HepG2 (cell line): ENCODE data around the gene NID1. TPM values are rescaled to one million over a fixed set of nuclear protein-coding genes. Genes with fewer than 3 reads are reported as not detected.

ENCODE experiments used
- ATAC-seq: fragments of 200-7000 bp; cut with Tn5 transposase; 3 replicates; pipeline ENCODE4 v1.9.1; 2020; ENCODE audit warnings: mild to moderate bottlenecking, moderate library complexity
- BruUV-seq: library from RNA; stranded (reverse); fragments of 400-500 nt; replicated peaks from 2 replicates; lab custom pipeline; 2021; lab: Mats Ljungman, UMichigan
- CTCF ChIA-PET: fragments of 300-600 bp; formaldehyde crosslinking; extraction: SDS; loops from one replicate; lab custom pipeline; 2021; ENCODE audit warnings: low total read pairs, inconsistent platforms, low intra/inter-chr PET ratio; lab: Yijun Ruan, JAX
- POLR2A ChIA-PET: fragments of 350-600 bp; sonication (Branson Sonifier 250); formaldehyde crosslinking; loops from one replicate; lab custom pipeline; 2020; ENCODE audit warnings: antibody characterized with exemption, inconsistent platforms; lab: Yijun Ruan, JAX
- DNase-seq: peaks from one replicate; pipeline ENCODE4 v3.0.0-alpha.2; 2015; ENCODE audit warnings: low spot score
- FAIRE-seq: peaks from 3 replicates; lab custom pipeline; 2011; peaks lifted over from hg19 to GRCh38; lab: Jason Lieb, UNC
- H2AFZ ChIP-seq: one replicate; pipeline ENCODE4 v1.6.1; 2011; ENCODE audit warnings: low read length, inconsistent platforms
- H3K27ac ChIP-seq: fragments of 300-600 bp; 3 replicates; pipeline ENCODE4 v1.8.0; 2011; ENCODE audit warnings: mixed run types, mild to moderate bottlenecking, mixed read lengths, low read length, inconsistent platforms; ENCODE audit not compliant: insufficient read depth; ENCODE audit errors: extremely low read length
- H3K27me3 ChIP-seq, 2 experiments: fragments of 200-600 bp in 1 of 2; 2 replicates in 1 of 2; 3 replicates in 1 of 2; pipeline versions ENCODE4 v1.6.0 to v1.8.0; 2011; ENCODE audit warnings: low read length in 2 of 2, mild to moderate bottlenecking in 2 of 2, moderate library complexity in 2 of 2, inconsistent platforms in 1 of 2; ENCODE audit not compliant: insufficient read depth in 2 of 2, control insufficient read depth in 1 of 2
- H3K36me3 ChIP-seq, 2 experiments: fragments of 200-600 bp in 1 of 2; replicated peaks in 1 of 2; 2 replicates in 1 of 2; 3 replicates in 1 of 2; pipeline versions ENCODE4 v1.5.1 to v1.8.0; 2011; ENCODE audit warnings: low read length in 2 of 2, inconsistent platforms in 1 of 2; ENCODE audit not compliant: insufficient read depth in 2 of 2, control insufficient read depth in 1 of 2
- H3K4me1 ChIP-seq: 2 replicates; pipeline ENCODE4 v1.5.1; 2012; ENCODE audit warnings: low read length, inconsistent platforms; ENCODE audit not compliant: insufficient read depth
- H3K4me2 ChIP-seq: 2 replicates; pipeline ENCODE4 v1.6.0; 2011; ENCODE audit warnings: low read depth, low read length, inconsistent platforms
- H3K4me3 ChIP-seq, 3 experiments: fragments of 200-600 bp in 1 of 3; sonication (generic), shearing (Covaris generic) in 1 of 3; replicated peaks in 1 of 3; 2 replicates each; pipeline ENCODE4 v1.5.1; 2011 to 2016; ENCODE audit warnings: low read length in 3 of 3, inconsistent platforms in 2 of 3, low read depth in 2 of 3, mild to moderate bottlenecking in 2 of 3, control low read depth in 1 of 3, mixed read lengths in 1 of 3; ENCODE audit not compliant: insufficient read depth in 1 of 3
- H3K79me2 ChIP-seq: one replicate; pipeline ENCODE4 v1.6.1; 2011; ENCODE audit warnings: low read length, inconsistent platforms; ENCODE audit not compliant: insufficient read depth
- H3K9ac ChIP-seq: 2 replicates; pipeline ENCODE4 v1.6.0; 2011; ENCODE audit warnings: mild to moderate bottlenecking, low read depth, low read length, inconsistent platforms; ENCODE audit not compliant: insufficient read depth
- H3K9me3 ChIP-seq: 2 replicates; pipeline ENCODE4 v1.5.1; 2012; ENCODE audit warnings: mild to moderate bottlenecking, low read length
- H4K20me1 ChIP-seq: 2 replicates; pipeline ENCODE4 v1.6.0; 2011; ENCODE audit warnings: inconsistent platforms, mild to moderate bottlenecking, low read length, moderate library complexity; ENCODE audit not compliant: insufficient read depth
- ADNP ChIP-seq: sonication (generic); formaldehyde crosslinking; IDR thresholded peaks from 2 replicates; pipeline ENCODE4 v1.4.0; 2020; ENCODE audit warnings: missing genetic modification reagents
- BRD4 ChIP-seq: sonication (generic); formaldehyde crosslinking; IDR thresholded peaks from 2 replicates; pipeline ENCODE4 v1.4.0; 2020; ENCODE audit warnings: missing genetic modification reagents
- CREB1 ChIP-seq, 2 experiments: fragments of 450-650 bp in 1 of 2; IDR thresholded peaks; 2 replicates each; pipeline ENCODE4 v1.6.1; 2016 to 2017; ENCODE audit warnings: control low read depth in 1 of 2, mild to moderate bottlenecking in 1 of 2, missing compliant biosample characterization in 1 of 2, missing genetic modification characterization in 1 of 2
- EEA1 ChIP-seq: sonication (generic); formaldehyde crosslinking; IDR thresholded peaks from 2 replicates; pipeline ENCODE4 v1.5.1; 2020; ENCODE audit warnings: mild to moderate bottlenecking, missing genetic modification reagents, borderline replicate concordance
- FLYWCH1 ChIP-seq: sonication (generic); formaldehyde crosslinking; IDR thresholded peaks from 2 replicates; pipeline ENCODE4 v1.8.1; 2023; ENCODE audit warnings: mild to moderate bottlenecking, missing genetic modification reagents
- HBP1 ChIP-seq: IDR thresholded peaks from 2 replicates; pipeline ENCODE4 v1.6.1; 2016; ENCODE audit warnings: low read depth, control low read depth
- HNF4A ChIP-seq: sonication (generic); formaldehyde crosslinking; IDR thresholded peaks from 2 replicates; pipeline ENCODE4 v1.4.0; 2020; ENCODE audit warnings: missing genetic modification reagents
- MIXL1 ChIP-seq: IDR thresholded peaks from 2 replicates; pipeline ENCODE4 v1.6.1; 2016
- NFIB ChIP-seq: sonication (generic); formaldehyde crosslinking; IDR thresholded peaks from 2 replicates; pipeline ENCODE4 v1.9.0; 2021; ENCODE audit warnings: missing genetic modification reagents, mild to moderate bottlenecking, borderline replicate concordance
- NRL ChIP-seq: sonication (generic); formaldehyde crosslinking; IDR thresholded peaks from 2 replicates; pipeline ENCODE4 v1.5.0; 2020; ENCODE audit warnings: missing genetic modification reagents, mild to moderate bottlenecking, moderate library complexity, borderline replicate concordance
- SALL1 ChIP-seq: sonication (generic); formaldehyde crosslinking; IDR thresholded peaks from 2 replicates; pipeline ENCODE4 v1.8.0; 2022; ENCODE audit warnings: mild to moderate bottlenecking, missing genetic modification reagents
- SIN3B ChIP-seq: fragments of 150-350 bp; IDR thresholded peaks from 2 replicates; pipeline ENCODE4 v1.6.1; 2014; ENCODE audit warnings: low read length
- TFAP4 ChIP-seq: sonication (generic); IDR thresholded peaks from 2 replicates; pipeline ENCODE4 v1.6.1; 2016; ENCODE audit warnings: low read depth, borderline replicate concordance
- ZBTB26 ChIP-seq: IDR thresholded peaks from 2 replicates; pipeline ENCODE4 v1.6.1; 2016; ENCODE audit warnings: missing compliant biosample characterization, missing genetic modification reagents, borderline replicate concordance
- ZNF644 ChIP-seq: IDR thresholded peaks from 2 replicates; pipeline ENCODE4 v1.6.1; 2016; ENCODE audit warnings: low read depth
- WGBS: methylation state at CpG from one replicate; pipeline ENCODE4 v1.1.6; 2017; ENCODE audit warnings: low lambda C conversion rate; 5-methylcytosine and 5-hydroxymethylcytosine counted together
- in situ Hi-C: cut with HindIII; loops from 2 replicates; pipeline ENCODE4 v1.10.0; 2017; ENCODE audit warnings: low pct_unique_long_range_greater_than_20kb; ENCODE audit not compliant: extremely low pct_ligation_motif_present
- intact Hi-C: fragments of 100-400 bp; cut with micrococcal nuclease; formaldehyde crosslinking; loops from one replicate; pipeline ENCODE4 v1.10.0; 2022; ENCODE audit not compliant: unreplicated experiment
- polyA plus RNA-seq, 8 experiments: library from polyadenylated mRNA; depleted of rRNA in 3 of 8; stranded (reverse) in 7 of 8; unstranded in 1 of 8; fragments of >200 nt; fragmentation: Illumina TruSeq in 4 of 8; extraction: Trizol in 4 of 8; gene quantifications; 2 replicates each; pipeline versions ENCODE4 v1.2.1 to v1.2.3, GENCODE V29; 2011 to 2016; ENCODE audit warnings: low read depth in 4 of 8, missing spikeins in 1 of 8, mixed read lengths in 1 of 8; ENCODE audit not compliant: insufficient read depth in 1 of 8
- total RNA-seq, 5 experiments: library from RNA; depleted of rRNA; stranded (reverse); fragments of >200 nt; fragmentation: Illumina TruSeq; extraction: Trizol; gene quantifications; 2 replicates each; pipeline ENCODE4 v1.2.3, GENCODE V29; 2016; ENCODE audit warnings: low read depth in 1 of 5
- TF ChIP-seq, protein P1 (sequence below): sonication (generic); formaldehyde crosslinking; IDR thresholded peaks from 2 replicates; pipeline ENCODE4 v1.4.0; 2020; ENCODE audit warnings: mild to moderate bottlenecking, missing genetic modification reagents
- TF ChIP-seq, protein P2 (sequence below): sonication (generic); formaldehyde crosslinking; IDR thresholded peaks from 2 replicates; pipeline ENCODE4 v1.4.0; 2020; ENCODE audit warnings: missing genetic modification reagents

NID1 gene
- total and polyA plus RNA-seq, 2 of the 13 experiments (the other 11 are each of a cell fraction or from before 2014, with no cell fraction given) = 50.2 to 56.1 TPM

GRCh38 chr1:235971571-235972310 is 93.1 kb downstream of the NID1 start:
- 6% methylated on average over 20 of the region's 29 CpGs for WGBS
- in situ Hi-C loops (loop anchor here (10.0 kb wide), 1 partner anchor 107 kb away; the partner anchor contains the start of gene LYST), intact Hi-C loops (loop anchor here (1.0 kb wide), 2 partner anchors 17 to 105 kb away; partner anchors contain the start of gene LYST)
- peak overlapping the region; percentile 96 for H3K4me2 ChIP-seq
- ChIA-PET POLR2A (interaction anchor here (1.0 kb wide), 2 partner anchors 106 to 467 kb away, joined by 3 read pairs; partner anchors contain the start of gene B3GALNT2), CTCF (interaction anchor here (2.6 kb wide), 1 partner anchor 106 kb away, joined by 19 read pairs; the partner anchor contains the start of gene LYST)
- H4K20me1 ChIP-seq = no peaks in the 10 kb centered on the region
- peak overlapping the region; percentile 83 for H2AFZ ChIP-seq
- peaks cover 7% of the 10 kb centered on the region for H3K4me1 ChIP-seq
- H3K36me3 ChIP-seq = peaks cover 1 to 8% of the 10 kb centered on the region in 2 experiments; a peak in 2 of 5 replicates
- H3K79me2 ChIP-seq = no peaks in the 10 kb centered on the region
- H3K9ac ChIP-seq = peak overlapping the region; percentile 44; the same call in 1 of the 2 replicates
- BruUV-seq = TSS peak; percentile 83
- no peaks in the 10 kb centered on the region for H3K27me3 ChIP-seq
- H3K27ac ChIP-seq = peak overlapping the region; percentile 42
- DNase-seq (peak; percentile 84), FAIRE-seq (peak; percentile 86), ATAC-seq (peak; percentile 96)
- H3K9me3 ChIP-seq = no peaks in the 10 kb centered on the region
- peak overlapping the region; percentile 46 to 78 (median 75) for H3K4me3 ChIP-seq
- TF ChIP-seq NFIB (CRISPR knock-in tag) = no peak
- TF ChIP-seq ZNF644 (CRISPR knock-in tag) = no peak
- TF ChIP-seq EEA1 (CRISPR knock-in tag) = peak; percentile 52; the same call in 1 of the 2 replicates
- no peak for TF ChIP-seq TFAP4
- TF ChIP-seq MIXL1 (CRISPR knock-in tag) = 0 out of 2 replicates have a peak, but pooled peaks have one; percentile 16
- peak; percentile 35; the same call in 1 of the 2 replicates for TF ChIP-seq ZBTB26 (CRISPR knock-in tag)
- TF ChIP-seq, protein P1, sequence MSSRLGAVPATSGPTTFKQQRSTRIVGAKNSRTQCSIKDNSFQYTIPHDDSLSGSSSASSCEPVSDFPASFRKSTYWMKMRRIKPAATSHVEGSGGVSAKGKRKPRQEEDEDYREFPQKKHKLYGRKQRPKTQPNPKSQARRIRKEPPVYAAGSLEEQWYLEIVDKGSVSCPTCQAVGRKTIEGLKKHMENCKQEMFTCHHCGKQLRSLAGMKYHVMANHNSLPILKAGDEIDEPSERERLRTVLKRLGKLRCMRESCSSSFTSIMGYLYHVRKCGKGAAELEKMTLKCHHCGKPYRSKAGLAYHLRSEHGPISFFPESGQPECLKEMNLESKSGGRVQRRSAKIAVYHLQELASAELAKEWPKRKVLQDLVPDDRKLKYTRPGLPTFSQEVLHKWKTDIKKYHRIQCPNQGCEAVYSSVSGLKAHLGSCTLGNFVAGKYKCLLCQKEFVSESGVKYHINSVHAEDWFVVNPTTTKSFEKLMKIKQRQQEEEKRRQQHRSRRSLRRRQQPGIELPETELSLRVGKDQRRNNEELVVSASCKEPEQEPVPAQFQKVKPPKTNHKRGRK (CRISPR knock-in tag) = no peak
- TF ChIP-seq CREB1 (IDR thresholded peaks at IDR 0.05) = no peak
- 0 out of 2 replicates have a peak, but pooled peaks have one; percentile 19 for TF ChIP-seq CREB1 (CRISPR knock-in tag; IDR thresholded peaks at IDR 0.05)
- 0 out of 2 replicates have a peak, but pooled peaks have one; percentile 62 for TF ChIP-seq BRD4 (CRISPR knock-in tag)
- no peak for TF ChIP-seq ADNP (CRISPR knock-in tag)
- TF ChIP-seq SALL1 = peak; percentile 47
- TF ChIP-seq HNF4A (CRISPR knock-in tag) = 0 out of 2 replicates have a peak, but pooled peaks have one; percentile 9
- no peak for TF ChIP-seq FLYWCH1 (CRISPR knock-in tag)
- peak; percentile 56; the same call in 1 of the 2 replicates for TF ChIP-seq HBP1 (CRISPR knock-in tag)
- no peak for TF ChIP-seq NRL (CRISPR knock-in tag)
- TF ChIP-seq, protein P2, sequence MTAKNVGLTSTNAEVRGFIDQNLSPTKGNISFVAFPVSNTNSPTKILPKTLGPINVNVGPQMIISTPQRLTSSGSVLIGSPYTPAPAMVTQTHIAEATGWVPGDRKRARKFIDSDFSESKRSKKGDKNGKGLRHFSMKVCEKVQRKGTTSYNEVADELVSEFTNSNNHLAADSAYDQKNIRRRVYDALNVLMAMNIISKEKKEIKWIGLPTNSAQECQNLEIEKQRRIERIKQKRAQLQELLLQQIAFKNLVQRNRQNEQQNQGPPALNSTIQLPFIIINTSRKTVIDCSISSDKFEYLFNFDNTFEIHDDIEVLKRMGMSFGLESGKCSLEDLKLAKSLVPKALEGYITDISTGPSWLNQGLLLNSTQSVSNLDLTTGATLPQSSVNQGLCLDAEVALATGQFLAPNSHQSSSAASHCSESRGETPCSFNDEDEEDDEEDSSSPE (CRISPR knock-in tag) = peak; percentile 89
- TF ChIP-seq SIN3B = peak; percentile 76
